HG02852 (cell line): ENCODE data around the gene SPAAR.
"Not testable (repeated sequence)": the region's sequence is repeated elsewhere in the genome, so short reads cannot be mapped to it uniquely, and the experiment has no call there.

Source experiments
- ATAC-seq: cut with Tn5 transposase; IDR thresholded peaks from one replicate; pipeline ENCODE4 v1.9.1; 2021; ENCODE audit warnings: mild to moderate bottlenecking, moderate library complexity; ENCODE audit not compliant: unreplicated experiment

SPAAR gene

DNA sequence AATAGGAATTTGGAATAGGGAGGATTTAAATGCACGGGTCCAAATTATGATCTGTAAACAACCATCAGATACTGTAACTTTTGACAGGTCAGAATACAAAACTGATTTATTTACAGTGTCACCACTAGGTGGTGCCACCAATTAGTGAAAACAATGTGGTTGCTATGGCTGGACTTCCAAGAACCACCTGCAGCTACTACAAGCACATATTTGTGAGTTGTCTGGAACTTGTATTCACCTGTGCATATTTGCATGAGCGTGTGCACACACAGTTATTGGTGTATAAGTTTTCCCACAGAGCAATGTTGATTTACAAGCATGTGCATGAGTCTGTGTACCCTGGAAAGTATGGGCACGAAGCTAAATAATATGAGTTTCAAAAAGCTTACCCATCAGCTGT is 6.2 kb upstream of the SPAAR start:
- ATAC-seq, result no peak

- no peak for ATAC-seq
These were observed 5.0 kb upstream of the SPAAR start for GRCh38 chr9:35904338-35904737.

DNA sequence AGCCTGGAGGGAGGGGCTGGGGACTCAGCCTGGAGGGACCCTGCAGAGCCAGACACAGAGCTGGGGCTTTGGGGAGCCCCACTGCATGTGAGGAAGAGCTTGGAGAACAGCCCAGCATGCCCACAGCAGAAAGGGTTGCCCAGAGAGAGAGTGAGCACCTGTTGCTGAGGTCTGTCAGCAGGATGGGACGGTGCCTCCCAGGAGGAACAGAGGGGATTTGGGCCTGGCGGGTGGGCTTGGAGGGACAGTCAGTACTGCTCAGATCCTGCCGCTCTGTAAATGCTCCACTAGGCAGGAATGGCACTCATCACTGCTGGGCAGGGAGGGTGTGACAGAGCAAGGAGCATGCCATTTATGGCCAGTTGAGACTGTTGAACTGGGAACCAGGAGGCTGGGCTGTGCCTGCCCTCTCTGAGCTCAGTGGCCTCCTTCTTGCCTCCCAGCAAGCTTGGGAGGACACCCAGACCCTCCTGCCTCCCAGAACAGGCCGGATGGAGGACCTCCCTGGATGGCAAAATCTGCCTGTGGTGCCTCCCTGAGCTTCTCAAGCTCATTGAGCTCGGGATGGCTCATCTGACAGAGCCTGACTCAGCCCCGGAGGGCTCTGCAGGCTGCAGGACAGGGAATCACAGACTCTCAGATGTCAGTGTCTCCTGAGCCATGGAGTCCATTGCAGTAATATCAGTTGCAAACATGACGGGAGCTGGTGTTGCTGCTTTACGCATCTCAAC is 4.1 kb upstream of the SPAAR start:
- no peak for ATAC-seq

DNA sequence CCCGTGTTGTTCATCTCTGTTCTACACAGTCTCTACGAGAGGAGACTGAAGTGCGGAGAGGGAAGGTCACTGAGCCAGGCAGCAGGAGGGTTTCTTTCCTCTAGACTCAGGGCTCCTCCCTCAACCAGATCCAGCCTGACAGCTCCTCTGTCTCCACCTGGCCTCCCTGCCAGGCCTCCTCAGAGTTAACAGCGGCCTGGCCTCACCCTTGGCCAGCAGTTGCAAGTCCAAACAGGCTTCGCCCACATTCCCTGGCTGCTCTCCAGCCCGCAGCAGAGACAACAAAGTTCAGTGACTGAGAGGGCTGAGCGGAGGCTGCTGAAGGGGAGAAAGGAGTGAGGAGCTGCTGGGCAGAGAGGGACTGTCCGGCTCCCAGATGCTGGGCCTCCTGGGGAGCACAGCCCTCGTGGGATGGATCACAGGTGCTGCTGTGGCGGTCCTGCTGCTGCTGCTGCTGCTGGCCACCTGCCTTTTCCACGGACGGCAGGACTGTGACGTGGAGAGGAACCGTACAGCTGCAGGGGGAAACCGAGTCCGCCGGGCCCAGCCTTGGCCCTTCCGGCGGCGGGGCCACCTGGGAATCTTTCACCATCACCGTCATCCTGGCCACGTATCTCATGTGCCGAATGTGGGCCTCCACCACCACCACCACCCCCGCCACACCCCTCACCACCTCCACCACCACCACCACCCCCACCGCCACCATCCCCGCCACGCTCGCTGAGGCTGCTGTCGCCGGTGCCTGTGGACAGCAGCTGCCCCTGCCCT is 3.2 kb upstream of the SPAAR start, which contains the start of gene HRCT1:
HRCT1 (plus strand) TSS at position 291 of the 768 bp plus-strand sequence; CDS start at position 377, 86 bp downstream.
- no peak for ATAC-seq

GRCh38 chr9:35906923-35907699 is 2.2 kb upstream of the SPAAR start:
- ATAC-seq, result no peak

DNA sequence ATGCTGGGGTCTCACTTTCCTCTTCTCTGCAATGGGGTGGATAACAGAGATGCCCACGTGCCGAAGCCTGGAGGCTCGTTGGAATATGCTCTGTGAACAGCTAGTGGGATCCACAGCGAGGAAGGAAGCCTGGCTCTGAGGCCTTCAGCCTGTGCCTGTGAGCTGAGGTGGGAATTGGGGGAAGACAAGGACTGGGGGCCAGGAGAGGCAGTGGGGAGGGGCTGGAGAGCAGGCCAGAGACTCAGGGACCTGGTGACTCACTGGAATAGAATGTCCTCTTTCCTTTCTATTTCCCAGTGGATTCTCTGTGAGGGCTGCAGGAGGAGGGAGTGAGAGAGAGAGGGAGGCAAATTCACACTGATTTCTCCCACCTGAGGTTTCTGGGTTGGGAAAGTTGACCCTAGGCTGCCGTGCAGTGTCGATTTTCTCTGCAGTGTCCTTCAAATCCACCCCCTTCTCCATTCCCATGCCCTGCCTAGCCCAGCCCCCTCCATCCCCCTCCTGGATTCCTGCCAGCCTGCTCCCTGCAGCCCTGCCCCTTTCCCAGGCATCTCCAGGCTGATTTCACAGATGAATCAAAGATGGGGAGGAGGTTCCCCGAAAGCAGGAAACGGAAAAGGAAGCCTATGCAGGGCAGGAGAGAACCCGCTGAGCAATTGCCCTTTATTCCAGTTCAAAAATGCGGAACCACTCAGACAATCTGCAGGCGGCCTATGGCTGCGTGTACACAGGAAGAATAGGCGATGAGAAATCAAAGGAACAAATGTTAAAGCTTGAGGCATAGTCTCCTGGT is 1.4 kb upstream of the SPAAR start:
- ATAC-seq, result no peak

GRCh38 chr9:35908504-35909125 is 675 bp upstream of the SPAAR start:
- ATAC-seq, result no peak

DNA sequence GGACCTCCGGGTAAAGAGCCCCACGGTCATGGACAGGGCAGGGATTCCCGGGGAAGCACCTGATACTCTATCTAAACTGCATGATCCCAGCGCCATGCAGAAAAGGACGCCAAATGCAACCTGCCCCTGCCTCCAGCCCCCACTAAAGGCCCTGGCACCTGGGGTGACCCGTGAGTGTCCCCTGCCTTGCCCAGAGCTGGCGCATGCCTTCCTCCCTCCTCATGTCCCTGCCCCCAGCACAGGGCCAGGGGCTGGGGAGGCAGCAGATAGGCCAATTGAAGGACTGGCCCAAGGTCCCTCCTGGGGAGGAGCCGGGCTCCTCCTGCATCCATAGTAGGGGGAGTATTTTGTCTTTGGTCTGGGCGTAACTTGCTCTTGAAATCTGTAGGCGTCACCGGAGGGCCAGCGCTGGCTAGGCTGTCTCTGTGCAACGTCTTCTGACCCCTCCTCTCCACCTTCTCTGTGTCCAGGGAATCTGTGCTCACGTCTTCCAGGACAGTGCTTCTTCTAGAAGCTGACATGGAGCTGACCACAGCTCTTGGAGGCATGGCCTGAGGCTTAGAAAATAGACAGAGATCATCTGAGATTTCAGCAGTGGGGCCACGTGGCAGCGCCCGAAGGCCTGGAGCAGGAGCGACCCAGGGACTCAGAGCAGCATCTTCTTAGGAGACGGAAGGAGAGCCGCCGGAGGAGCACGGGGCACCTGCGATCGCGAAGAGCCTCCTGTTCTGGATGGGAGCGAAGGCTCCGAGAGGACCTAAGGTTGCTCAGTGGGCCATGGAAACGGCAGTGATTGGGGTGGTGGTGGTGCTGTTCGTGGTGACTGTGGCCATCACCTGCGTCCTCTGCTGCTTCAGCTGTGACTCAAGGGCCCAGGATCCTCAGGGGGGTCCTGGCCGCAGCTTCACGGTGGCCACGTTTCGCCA is 660 bp downstream of the SPAAR start:
- no peak for ATAC-seq

- no peak for ATAC-seq
These were observed 1.5 kb downstream of the SPAAR start for GRCh38 chr9:35910613-35911359.

DNA sequence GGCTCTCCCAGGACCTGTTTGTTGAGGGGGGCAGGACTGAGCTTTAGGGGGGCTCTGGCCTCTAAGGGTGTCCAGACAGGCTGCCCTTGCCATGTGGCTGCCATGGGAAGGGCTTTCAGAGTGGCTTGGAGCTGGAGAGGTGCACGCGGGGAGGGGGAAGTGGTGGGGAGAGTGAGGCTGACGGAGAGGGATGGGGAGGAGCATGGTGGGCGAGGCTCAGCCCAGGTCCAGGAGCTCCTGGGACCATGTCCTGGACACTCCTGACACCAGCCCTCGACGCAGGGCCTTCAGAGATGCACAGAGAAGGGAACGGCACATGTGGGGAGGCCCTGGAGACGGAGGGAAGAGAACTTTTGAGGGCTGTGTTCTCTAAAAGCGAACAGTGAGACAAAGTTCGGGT is 2.4 kb downstream of the SPAAR start:
- no peak for ATAC-seq

DNA sequence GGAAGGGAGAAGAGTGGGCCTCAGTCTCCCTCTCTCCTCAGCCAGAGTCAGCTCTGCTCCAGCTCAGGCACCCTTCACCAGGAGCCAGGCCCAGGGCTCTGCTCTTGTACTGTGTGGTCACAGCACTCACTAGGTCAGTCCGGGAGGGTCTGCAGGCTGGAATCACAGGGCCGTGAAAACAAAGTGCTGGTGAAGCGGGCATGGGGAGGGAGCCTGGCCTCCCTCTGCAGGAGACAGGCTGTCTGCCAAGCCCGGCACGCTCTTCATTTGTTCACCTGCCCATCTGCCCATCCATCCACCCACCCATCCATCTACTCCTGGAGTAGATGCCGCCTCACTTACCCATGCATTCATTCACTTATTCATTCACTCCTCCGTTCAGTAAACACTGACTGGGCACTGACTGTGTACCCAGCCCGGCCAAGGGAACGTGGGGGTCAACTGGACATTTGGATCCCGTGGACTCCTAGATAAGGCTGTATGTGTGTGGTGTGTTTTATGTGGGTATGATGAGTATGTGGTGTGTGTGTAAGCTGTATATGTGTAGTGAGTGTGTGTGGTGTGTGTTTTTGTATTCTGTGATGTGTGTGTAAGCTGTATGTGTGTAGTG is 3.6 kb downstream of the SPAAR start:
- ATAC-seq, result no peak

DNA sequence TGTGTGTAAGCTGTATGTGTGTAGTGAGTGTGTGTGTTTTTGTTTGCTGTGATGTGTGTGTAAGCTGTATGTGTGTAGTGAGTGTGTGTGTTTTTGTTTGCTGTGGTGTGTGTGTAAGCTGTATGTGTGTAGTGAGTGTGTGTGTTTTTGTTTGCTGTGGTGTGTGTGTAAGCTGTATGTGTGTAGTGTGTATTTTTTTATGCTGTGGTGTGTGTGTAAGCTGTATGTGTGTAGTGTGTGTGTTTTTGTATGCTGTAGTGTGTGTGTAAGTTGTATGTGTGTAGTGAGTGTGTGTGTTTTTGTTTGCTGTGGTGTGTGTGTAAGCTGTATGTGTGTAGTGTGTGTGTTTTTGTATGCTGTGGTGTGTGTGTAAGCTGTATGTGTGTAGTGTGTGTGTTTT is 4.1 kb downstream of the SPAAR start:
- not testable (repeated sequence) for ATAC-seq

DNA sequence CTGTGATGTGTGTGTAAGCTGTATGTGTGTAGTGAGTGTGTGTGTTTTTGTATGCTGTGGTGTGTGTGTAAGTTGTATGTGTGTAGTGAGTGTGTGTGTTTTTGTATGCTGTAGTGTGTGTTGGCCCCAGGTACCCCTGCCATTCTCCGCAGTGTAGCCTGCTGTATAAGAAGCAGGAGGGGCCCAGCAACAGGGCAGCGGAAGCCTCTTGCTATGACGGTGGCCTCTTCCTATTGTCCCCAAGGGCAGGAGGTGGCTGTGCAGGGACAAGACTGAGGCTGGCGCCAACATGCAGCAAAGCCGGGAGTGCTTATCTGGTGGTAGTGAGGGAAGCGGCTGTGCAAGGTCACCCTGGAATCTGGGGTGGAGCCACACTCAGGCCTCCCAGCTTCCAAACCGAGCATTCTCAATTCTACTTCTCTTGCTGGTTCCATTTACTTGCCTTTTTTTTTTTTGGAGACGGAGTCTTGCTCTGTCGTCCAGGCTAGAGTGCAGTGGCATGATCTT is 5.1 kb downstream of the SPAAR start:
- ATAC-seq, result no peak

DNA sequence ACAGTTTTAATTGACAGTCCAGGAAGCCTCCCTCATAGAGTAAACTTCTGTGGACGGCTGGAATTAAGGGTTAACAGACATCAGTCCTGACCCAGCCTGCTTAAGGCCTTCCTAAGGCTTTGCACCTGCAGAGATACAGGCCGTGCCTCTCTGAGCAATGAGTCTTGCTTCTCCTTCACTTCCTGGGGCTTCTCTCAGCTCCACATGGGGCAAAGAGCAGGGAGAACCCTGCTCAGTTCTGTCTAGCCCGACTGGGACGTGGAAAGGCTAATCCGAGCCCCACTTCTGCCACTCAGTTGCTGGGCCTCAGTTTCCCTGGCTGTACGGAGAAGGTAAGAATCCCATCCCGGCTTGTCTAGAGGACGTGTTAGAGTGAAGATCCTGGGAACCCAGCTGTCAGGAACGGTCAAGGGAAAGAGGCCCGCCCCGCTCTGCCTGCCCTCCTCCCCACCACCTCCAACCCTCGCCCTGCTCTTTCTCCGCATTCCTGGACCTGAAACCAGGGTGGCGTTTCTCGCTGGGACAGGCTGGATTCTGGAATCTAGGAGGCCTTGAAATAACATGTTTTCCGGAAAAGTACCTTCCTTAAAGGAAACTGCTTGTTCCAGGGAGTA is 6.5 kb downstream of the SPAAR start:
- no peak for ATAC-seq

- no peak for ATAC-seq
These were observed 8.0 kb downstream of the SPAAR start for GRCh38 chr9:35917261-35917660.

DNA sequence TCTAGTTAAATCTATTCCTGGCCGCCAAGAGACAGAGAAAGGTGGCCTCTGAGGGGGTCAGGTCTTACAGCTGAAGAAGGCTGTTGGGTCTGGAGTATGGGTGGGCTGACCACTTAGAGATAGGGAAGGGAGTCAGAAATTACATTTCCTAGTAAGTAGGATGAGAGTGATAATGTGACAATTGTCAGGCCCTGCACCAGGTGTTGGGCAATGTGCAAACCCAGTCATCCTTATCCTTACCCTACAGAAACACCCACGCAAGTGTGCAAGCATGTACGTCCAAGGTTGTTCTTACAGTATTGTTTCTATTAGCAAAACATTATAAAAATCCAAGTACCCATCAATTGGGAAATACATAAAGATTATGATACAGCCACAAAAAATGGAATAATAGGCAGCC is 9.5 kb downstream of the SPAAR start:
- ATAC-seq, result no peak

- ATAC-seq, result no peak
These were observed 10.1 kb downstream of the SPAAR start for GRCh38 chr9:35919212-35920008.
